HEK293 (cell line): ENCODE measurements around the gene SHISAL1.

ENCODE experiments used
- GLI4 ChIP-seq: fragments of 450-650 bp; formaldehyde crosslinking; IDR thresholded peaks from 2 replicates; pipeline ENCODE4 v1.5.1; 2016; ENCODE audit warnings: missing biosample characterization, missing genetic modification characterization
- SALL2 ChIP-seq: fragments of 450-650 bp; formaldehyde crosslinking; IDR thresholded peaks from 2 replicates; pipeline ENCODE4 v1.5.0; 2017; ENCODE audit warnings: missing biosample characterization, mild to moderate bottlenecking, missing genetic modification characterization, borderline replicate concordance
- ZBTB48 ChIP-seq: fragments of 450-650 bp; formaldehyde crosslinking; IDR thresholded peaks from 2 replicates; pipeline ENCODE4 v1.5.1; 2016; ENCODE audit warnings: missing biosample characterization, missing genetic modification characterization
- ZBTB7A ChIP-seq: fragments of 450-650 bp; formaldehyde crosslinking; IDR thresholded peaks from 2 replicates; pipeline ENCODE4 v1.5.1; 2016; ENCODE audit warnings: low read depth, missing biosample characterization, missing genetic modification characterization
- ZNF274 ChIP-seq, 2 experiments: fragments of 200-500 bp in 1 of 2; fragments of 450-650 bp in 1 of 2; sonication (Bioruptor generic) in 1 of 2; formaldehyde crosslinking in 1 of 2; IDR thresholded peaks; 2 replicates each; pipeline versions ENCODE4 v1.5.1 to v1.6.1; 2014 to 2016; ENCODE audit warnings: borderline replicate concordance in 1 of 2, inconsistent platforms in 1 of 2, low read length in 1 of 2, missing biosample characterization in 1 of 2, missing genetic modification characterization in 1 of 2
- ZNF311 ChIP-seq: fragments of 450-650 bp; formaldehyde crosslinking; IDR thresholded peaks from 2 replicates; pipeline ENCODE4 v1.5.1; 2017; ENCODE audit warnings: missing biosample characterization, missing genetic modification characterization, borderline replicate concordance
- ZNF433 ChIP-seq: fragments of 450-650 bp; formaldehyde crosslinking; IDR thresholded peaks from 2 replicates; pipeline ENCODE4 v1.5.1; 2016; ENCODE audit warnings: missing biosample characterization, missing genetic modification characterization, low read depth
- ZNF473 ChIP-seq: fragments of 450-650 bp; formaldehyde crosslinking; IDR thresholded peaks from 2 replicates; pipeline ENCODE4 v1.5.1; 2017; ENCODE audit warnings: missing biosample characterization, missing genetic modification characterization
- ZNF514 ChIP-seq: fragments of 450-650 bp; formaldehyde crosslinking; IDR thresholded peaks from 2 replicates; pipeline ENCODE4 v1.5.1; 2016; ENCODE audit warnings: missing biosample characterization, missing genetic modification characterization
- ZNF530 ChIP-seq: fragments of 450-650 bp; formaldehyde crosslinking; IDR thresholded peaks from 2 replicates; pipeline ENCODE4 v1.5.1; 2016; ENCODE audit warnings: low read depth, missing biosample characterization, missing genetic modification characterization
- ZNF585B ChIP-seq: fragments of 450-650 bp; formaldehyde crosslinking; IDR thresholded peaks from 2 replicates; pipeline ENCODE4 v1.5.1; 2016; ENCODE audit warnings: missing biosample characterization, missing genetic modification characterization
- ZNF596 ChIP-seq: fragments of 450-650 bp; IDR thresholded peaks from 2 replicates; pipeline ENCODE4 v1.5.0; 2018; ENCODE audit warnings: missing biosample characterization, mild to moderate bottlenecking, missing genetic modification characterization, moderate library complexity
- ZNF621 ChIP-seq: fragments of 450-650 bp; formaldehyde crosslinking; IDR thresholded peaks from 2 replicates; pipeline ENCODE4 v1.5.1; 2017; ENCODE audit warnings: missing biosample characterization, missing genetic modification characterization
- ZNF843 ChIP-seq: fragments of 450-650 bp; formaldehyde crosslinking; IDR thresholded peaks from 2 replicates; pipeline ENCODE4 v1.5.1; 2016; ENCODE audit warnings: missing biosample characterization, missing genetic modification characterization
- TF ChIP-seq, protein P1 (sequence below): fragments of 450-650 bp; formaldehyde crosslinking; conservative IDR thresholded peaks from 2 replicates; pipeline ENCODE4 v1.5.1; 2016; ENCODE audit warnings: low read depth, missing biosample characterization, missing genetic modification characterization
- TF ChIP-seq, protein P2 (sequence below): fragments of 450-650 bp; formaldehyde crosslinking; IDR thresholded peaks from 2 replicates; pipeline ENCODE4 v1.5.1; 2017; ENCODE audit warnings: missing biosample characterization, missing genetic modification characterization
- TF ChIP-seq, protein P3 (sequence below): fragments of 450-650 bp; formaldehyde crosslinking; IDR thresholded peaks from 2 replicates; pipeline ENCODE4 v1.5.1; 2017; ENCODE audit warnings: missing biosample characterization, missing genetic modification characterization
- TF ChIP-seq, protein P4 (sequence below): fragments of 450-650 bp; formaldehyde crosslinking; IDR thresholded peaks from 2 replicates; pipeline ENCODE4 v1.5.0; 2017; ENCODE audit warnings: missing biosample characterization, missing genetic modification characterization, borderline replicate concordance
- TF ChIP-seq, protein P5 (sequence below): fragments of 450-650 bp; formaldehyde crosslinking; IDR thresholded peaks from 2 replicates; pipeline ENCODE4 v1.5.1; 2016; ENCODE audit warnings: missing biosample characterization, missing genetic modification characterization
- TF ChIP-seq, protein P6 (sequence below): fragments of 450-650 bp; formaldehyde crosslinking; IDR thresholded peaks from 2 replicates; pipeline ENCODE4 v1.5.1; 2016; ENCODE audit warnings: missing biosample characterization, missing genetic modification characterization
- TF ChIP-seq, protein P7 (sequence below): sonication (generic); formaldehyde crosslinking; IDR thresholded peaks from 2 replicates; pipeline ENCODE4 v1.8.1; 2022; ENCODE audit warnings: mild to moderate bottlenecking, moderate library complexity, missing genetic modification reagents

The SHISAL1 gene

DNA sequence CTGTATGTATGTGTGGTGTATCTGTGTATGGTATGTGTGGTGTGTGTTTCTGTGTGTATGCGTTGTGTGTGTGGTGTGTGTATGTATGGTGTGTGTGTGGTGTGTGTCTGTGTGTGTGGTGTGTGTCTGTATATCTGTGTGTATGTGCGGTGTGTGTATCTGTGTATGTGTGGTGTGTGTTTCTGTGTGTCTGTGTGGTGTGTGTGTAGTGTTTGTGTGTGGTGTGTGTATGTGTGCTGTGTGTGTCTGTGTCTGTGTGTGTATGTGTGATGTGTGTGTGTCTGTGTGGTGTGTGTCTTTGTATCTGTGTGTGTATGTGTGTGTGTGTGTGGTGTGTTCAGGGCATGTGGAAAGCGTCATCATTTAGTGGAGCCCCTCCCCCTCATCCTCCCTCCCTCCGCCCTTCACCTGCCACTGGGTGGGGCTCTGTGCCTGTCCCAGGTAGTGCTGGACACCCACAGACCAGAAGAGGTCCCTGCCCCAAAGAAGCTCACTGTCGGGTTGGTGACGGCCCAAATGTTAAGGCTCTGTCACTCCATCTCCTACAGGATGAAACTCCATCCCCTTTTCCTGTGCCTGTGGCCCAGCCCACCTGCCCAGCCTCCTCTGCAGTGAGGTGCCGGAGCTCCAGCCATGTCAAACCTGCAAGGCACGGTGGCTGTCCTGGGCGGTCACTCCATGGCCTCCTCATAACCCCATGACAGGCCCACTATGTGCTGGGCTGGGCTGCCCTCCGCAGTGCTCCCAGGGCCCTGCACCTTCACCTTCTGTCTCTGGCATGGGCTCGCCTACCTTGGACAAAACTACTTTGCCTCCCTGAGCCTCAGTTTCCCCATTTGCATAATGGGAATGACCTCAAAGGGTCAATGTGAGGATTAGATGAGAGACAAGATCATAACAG, 23.4 kb upstream of the SHISAL1 start (continued):
- TF ChIP-seq, protein P1, sequence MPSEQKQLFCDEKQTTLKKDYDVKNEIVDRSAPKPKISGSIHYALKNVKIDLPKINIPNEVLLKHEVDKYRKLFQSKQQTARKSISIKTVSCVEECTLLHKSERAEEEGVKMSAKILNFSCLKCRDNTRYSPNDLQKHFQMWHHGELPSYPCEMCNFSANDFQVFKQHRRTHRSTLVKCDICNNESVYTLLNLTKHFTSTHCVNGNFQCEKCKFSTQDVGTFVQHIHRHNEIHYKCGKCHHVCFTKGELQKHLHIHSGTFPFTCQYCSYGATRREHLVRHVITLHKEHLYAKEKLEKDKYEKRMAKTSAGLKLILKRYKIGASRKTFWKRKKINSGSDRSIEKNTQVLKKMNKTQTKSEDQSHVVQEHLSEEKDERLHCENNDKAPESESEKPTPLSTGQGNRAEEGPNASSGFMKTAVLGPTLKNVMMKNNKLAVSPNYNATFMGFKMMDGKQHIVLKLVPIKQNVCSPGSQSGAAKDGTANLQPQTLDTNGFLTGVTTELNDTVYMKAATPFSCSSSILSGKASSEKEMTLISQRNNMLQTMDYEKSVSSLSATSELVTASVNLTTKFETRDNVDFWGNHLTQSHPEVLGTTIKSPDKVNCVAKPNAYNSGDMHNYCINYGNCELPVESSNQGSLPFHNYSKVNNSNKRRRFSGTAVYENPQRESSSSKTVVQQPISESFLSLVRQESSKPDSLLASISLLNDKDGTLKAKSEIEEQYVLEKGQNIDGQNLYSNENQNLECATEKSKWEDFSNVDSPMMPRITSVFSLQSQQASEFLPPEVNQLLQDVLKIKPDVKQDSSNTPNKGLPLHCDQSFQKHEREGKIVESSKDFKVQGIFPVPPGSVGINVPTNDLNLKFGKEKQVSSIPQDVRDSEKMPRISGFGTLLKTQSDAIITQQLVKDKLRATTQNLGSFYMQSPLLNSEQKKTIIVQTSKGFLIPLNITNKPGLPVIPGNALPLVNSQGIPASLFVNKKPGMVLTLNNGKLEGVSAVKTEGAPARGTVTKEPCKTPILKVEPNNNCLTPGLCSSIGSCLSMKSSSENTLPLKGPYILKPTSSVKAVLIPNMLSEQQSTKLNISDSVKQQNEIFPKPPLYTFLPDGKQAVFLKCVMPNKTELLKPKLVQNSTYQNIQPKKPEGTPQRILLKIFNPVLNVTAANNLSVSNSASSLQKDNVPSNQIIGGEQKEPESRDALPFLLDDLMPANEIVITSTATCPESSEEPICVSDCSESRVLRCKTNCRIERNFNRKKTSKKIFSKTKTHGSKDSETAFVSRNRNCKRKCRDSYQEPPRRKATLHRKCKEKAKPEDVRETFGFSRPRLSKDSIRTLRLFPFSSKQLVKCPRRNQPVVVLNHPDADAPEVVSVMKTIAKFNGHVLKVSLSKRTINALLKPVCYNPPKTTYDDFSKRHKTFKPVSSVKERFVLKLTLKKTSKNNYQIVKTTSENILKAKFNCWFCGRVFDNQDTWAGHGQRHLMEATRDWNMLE (tag by site-specific recombination), result no peak
- TF ChIP-seq, protein P2, sequence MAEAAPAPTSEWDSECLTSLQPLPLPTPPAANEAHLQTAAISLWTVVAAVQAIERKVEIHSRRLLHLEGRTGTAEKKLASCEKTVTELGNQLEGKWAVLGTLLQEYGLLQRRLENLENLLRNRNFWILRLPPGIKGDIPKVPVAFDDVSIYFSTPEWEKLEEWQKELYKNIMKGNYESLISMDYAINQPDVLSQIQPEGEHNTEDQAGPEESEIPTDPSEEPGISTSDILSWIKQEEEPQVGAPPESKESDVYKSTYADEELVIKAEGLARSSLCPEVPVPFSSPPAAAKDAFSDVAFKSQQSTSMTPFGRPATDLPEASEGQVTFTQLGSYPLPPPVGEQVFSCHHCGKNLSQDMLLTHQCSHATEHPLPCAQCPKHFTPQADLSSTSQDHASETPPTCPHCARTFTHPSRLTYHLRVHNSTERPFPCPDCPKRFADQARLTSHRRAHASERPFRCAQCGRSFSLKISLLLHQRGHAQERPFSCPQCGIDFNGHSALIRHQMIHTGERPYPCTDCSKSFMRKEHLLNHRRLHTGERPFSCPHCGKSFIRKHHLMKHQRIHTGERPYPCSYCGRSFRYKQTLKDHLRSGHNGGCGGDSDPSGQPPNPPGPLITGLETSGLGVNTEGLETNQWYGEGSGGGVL (tag by site-specific recombination), result no peak
- TF ChIP-seq ZNF843 (tag by site-specific recombination), result no peak
- TF ChIP-seq ZNF433 (tag by site-specific recombination), result no peak
- TF ChIP-seq ZBTB7A (tag by site-specific recombination), result peak; percentile 21; the same call in 1 of the 2 replicates
- TF ChIP-seq, protein P3, sequence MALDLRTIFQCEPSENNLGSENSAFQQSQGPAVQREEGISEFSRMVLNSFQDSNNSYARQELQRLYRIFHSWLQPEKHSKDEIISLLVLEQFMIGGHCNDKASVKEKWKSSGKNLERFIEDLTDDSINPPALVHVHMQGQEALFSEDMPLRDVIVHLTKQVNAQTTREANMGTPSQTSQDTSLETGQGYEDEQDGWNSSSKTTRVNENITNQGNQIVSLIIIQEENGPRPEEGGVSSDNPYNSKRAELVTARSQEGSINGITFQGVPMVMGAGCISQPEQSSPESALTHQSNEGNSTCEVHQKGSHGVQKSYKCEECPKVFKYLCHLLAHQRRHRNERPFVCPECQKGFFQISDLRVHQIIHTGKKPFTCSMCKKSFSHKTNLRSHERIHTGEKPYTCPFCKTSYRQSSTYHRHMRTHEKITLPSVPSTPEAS (tag by site-specific recombination), result peak; percentile 92
- TF ChIP-seq ZNF473 (tag by site-specific recombination), result no peak
- TF ChIP-seq ZNF621 (tag by site-specific recombination), result peak; percentile 65
- TF ChIP-seq, protein P4, sequence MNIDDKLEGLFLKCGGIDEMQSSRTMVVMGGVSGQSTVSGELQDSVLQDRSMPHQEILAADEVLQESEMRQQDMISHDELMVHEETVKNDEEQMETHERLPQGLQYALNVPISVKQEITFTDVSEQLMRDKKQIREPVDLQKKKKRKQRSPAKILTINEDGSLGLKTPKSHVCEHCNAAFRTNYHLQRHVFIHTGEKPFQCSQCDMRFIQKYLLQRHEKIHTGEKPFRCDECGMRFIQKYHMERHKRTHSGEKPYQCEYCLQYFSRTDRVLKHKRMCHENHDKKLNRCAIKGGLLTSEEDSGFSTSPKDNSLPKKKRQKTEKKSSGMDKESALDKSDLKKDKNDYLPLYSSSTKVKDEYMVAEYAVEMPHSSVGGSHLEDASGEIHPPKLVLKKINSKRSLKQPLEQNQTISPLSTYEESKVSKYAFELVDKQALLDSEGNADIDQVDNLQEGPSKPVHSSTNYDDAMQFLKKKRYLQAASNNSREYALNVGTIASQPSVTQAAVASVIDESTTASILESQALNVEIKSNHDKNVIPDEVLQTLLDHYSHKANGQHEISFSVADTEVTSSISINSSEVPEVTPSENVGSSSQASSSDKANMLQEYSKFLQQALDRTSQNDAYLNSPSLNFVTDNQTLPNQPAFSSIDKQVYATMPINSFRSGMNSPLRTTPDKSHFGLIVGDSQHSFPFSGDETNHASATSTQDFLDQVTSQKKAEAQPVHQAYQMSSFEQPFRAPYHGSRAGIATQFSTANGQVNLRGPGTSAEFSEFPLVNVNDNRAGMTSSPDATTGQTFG (tag by site-specific recombination), result 0 out of 2 replicates have a peak, but pooled peaks have one; percentile 76
- TF ChIP-seq ZNF274 (IDR thresholded peaks at IDR 0.05; ENCODE audit: low read length), result no peak
- TF ChIP-seq ZNF274 (tag by site-specific recombination; IDR thresholded peaks at IDR 0.05; ENCODE audit: borderline replicate concordance), result no peak
- TF ChIP-seq GLI4, result 0 out of 2 replicates have a peak, but pooled peaks have one; percentile 16
- no peak for TF ChIP-seq ZNF530 (tag by site-specific recombination)
- TF ChIP-seq SALL2, result 0 out of 2 replicates have a peak, but pooled peaks have one; percentile 33
- 0 out of 2 replicates have a peak, but pooled peaks have one; percentile 15 for TF ChIP-seq ZBTB48 (tag by site-specific recombination)
- peak; percentile 59; the same call in 1 of the 2 replicates for TF ChIP-seq ZNF311
- TF ChIP-seq, protein P5, sequence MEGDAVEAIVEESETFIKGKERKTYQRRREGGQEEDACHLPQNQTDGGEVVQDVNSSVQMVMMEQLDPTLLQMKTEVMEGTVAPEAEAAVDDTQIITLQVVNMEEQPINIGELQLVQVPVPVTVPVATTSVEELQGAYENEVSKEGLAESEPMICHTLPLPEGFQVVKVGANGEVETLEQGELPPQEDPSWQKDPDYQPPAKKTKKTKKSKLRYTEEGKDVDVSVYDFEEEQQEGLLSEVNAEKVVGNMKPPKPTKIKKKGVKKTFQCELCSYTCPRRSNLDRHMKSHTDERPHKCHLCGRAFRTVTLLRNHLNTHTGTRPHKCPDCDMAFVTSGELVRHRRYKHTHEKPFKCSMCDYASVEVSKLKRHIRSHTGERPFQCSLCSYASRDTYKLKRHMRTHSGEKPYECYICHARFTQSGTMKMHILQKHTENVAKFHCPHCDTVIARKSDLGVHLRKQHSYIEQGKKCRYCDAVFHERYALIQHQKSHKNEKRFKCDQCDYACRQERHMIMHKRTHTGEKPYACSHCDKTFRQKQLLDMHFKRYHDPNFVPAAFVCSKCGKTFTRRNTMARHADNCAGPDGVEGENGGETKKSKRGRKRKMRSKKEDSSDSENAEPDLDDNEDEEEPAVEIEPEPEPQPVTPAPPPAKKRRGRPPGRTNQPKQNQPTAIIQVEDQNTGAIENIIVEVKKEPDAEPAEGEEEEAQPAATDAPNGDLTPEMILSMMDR (tag by site-specific recombination), result peak; percentile 71
- peak; percentile 67; the same call in 1 of the 2 replicates for TF ChIP-seq ZNF514 (tag by site-specific recombination)
- TF ChIP-seq, protein P6, sequence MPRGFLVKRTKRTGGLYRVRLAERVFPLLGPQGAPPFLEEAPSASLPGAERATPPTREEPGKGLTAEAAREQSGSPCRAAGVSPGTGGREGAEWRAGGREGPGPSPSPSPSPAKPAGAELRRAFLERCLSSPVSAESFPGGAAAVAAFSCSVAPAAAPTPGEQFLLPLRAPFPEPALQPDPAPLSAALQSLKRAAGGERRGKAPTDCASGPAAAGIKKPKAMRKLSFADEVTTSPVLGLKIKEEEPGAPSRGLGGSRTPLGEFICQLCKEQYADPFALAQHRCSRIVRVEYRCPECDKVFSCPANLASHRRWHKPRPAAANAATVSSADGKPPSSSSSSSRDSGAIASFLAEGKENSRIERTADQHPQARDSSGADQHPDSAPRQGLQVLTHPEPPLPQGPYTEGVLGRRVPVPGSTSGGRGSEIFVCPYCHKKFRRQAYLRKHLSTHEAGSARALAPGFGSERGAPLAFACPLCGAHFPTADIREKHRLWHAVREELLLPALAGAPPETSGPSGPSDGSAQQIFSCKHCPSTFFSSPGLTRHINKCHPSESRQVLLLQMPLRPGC (tag by site-specific recombination), result no peak
- TF ChIP-seq ZNF596 (tag by site-specific recombination), result no peak
- no peak for TF ChIP-seq ZNF585B (tag by site-specific recombination)
- TF ChIP-seq, protein P7, sequence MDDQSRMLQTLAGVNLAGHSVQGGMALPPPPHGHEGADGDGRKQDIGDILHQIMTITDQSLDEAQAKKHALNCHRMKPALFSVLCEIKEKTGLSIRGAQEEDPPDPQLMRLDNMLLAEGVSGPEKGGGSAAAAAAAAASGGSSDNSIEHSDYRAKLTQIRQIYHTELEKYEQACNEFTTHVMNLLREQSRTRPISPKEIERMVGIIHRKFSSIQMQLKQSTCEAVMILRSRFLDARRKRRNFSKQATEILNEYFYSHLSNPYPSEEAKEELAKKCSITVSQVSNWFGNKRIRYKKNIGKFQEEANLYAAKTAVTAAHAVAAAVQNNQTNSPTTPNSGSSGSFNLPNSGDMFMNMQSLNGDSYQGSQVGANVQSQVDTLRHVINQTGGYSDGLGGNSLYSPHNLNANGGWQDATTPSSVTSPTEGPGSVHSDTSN (CRISPR knock-in tag), result no peak
